Psoas muscle (tissue), 8 donors: Measurements from ENCODE around the gene CUL7. TPM values are rescaled to one million over a fixed set of nuclear protein-coding genes. Genes with fewer than 3 reads are reported as not detected.

Source experiments
- ATAC-seq, 4 donors: fragments of 200-7000 bp; cut with Tn5 transposase; one replicate each; pipeline ENCODE4 v1.9.1; 2020; ENCODE audit warnings: moderate library complexity in 3 of 4, mild to moderate bottlenecking in 2 of 4
- DNase-seq, 2 donors: peaks; one replicate each; pipeline ENCODE4 v3.0.0-alpha.2; 2020
- H3K27ac ChIP-seq: fragments of 200-600 bp; one replicate; pipeline ENCODE4 v1.8.0; 2022
- H3K27me3 ChIP-seq, 3 donors: fragments of 200-600 bp in 1 of 3; one replicate each; pipeline versions ENCODE4 v1.6.1 to v1.8.0; 2013 to 2022; ENCODE audit warnings: low read length in 2 of 3, mild to moderate bottlenecking in 2 of 3, moderate library complexity in 1 of 3; ENCODE audit not compliant: insufficient read depth in 3 of 3
- H3K36me3 ChIP-seq, 2 donors: fragments of 200-600 bp in 1 of 2; one replicate each; pipeline versions ENCODE4 v1.6.1 to v1.8.0; 2013 to 2022; ENCODE audit warnings: low read depth in 1 of 2, mild to moderate bottlenecking in 1 of 2, moderate library complexity in 1 of 2; ENCODE audit not compliant: insufficient read depth in 1 of 2
- H3K4me1 ChIP-seq: fragments of 200-600 bp; one replicate; pipeline ENCODE4 v1.8.0; 2022
- H3K4me3 ChIP-seq: fragments of 200-600 bp; one replicate; pipeline ENCODE4 v1.8.0; 2022; ENCODE audit warnings: mild to moderate bottlenecking
- H3K9me3 ChIP-seq: fragments of 200-600 bp; one replicate; pipeline ENCODE4 v1.8.0; 2022
- WGBS, 3 donors: extraction: QIAGEN DNeasy Blood & Tissue Kit; methylation state at CpG; one replicate each; pipeline versions ENCODE4 v1.1.6 to v1.1.7; 2013; 5-methylcytosine and 5-hydroxymethylcytosine counted together
- intact Hi-C, 2 donors: fragments of 100-400 bp; cut with DNase I; formaldehyde crosslinking; loops; one replicate each; pipeline versions ENCODE4 v1.11.0 to v1.14.2; 2022
- polyA plus RNA-seq, 3 donors: library from polyadenylated mRNA; stranded (reverse); fragments of 200-250 nt; gene quantifications; one replicate each; pipeline ENCODE4 v1.2.3, GENCODE V29; 2013
- total RNA-seq, 4 donors: library from RNA; stranded (reverse); fragmentation: NEBNext Ultra II Directional in 2 of 4; extraction: Animal tissue kit (Norgen Biotek cat#: 25700) in 2 of 4; gene quantifications; one replicate each; pipeline versions ENCODE4 v1.2.1 to v1.2.4, GENCODE V29; 2021 to 2023
- TF ChIP-seq, protein P1 (sequence below): fragments of 200-600 bp; IDR thresholded peaks from one replicate; pipeline ENCODE4 v1.8.0; 2022; ENCODE audit warnings: antibody characterized with exemption
- donor health status: healthy with polysubstance abuse.
- donor health status: DM: no; HTN: no; CAD: no; lungs with moderate emphysema.
- donor health status: Bipolar disorder and iron deficiency.
- donor health status: healthy.
- donor health status: DM: yes; HTN: yes; CAD: no.
- donor health status: DM: no; HTN: no; CAD: no.
- donor health status: DM: no; HTN: no; CAD: no.
- donor health status: DM: yes; HTN: yes; CAD: no.

CUL7 gene
- total and polyA plus RNA-seq, 7 donors: 6.0 to 23.4 (median 11.5) TPM

DNA sequence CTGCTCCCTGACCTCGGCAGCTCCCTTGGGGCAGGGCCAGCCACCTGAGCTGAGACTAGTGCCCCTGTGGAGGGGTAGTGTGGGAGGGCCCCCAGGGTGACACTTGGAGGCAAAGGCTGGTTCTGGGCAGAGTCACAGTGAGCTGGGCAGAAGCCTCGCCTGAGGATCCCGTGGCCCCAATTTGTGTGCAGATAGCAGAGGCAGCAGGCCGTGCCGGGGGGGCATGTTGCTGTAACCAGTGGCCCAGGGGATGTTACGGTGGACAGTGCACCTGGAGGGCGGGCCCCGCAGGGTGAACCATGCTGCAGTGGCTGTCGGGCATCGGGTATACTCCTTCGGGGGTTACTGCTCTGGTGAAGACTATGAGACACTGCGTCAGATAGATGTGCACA is 36.7 kb downstream of the CUL7 start:
- TF ChIP-seq, protein P1, sequence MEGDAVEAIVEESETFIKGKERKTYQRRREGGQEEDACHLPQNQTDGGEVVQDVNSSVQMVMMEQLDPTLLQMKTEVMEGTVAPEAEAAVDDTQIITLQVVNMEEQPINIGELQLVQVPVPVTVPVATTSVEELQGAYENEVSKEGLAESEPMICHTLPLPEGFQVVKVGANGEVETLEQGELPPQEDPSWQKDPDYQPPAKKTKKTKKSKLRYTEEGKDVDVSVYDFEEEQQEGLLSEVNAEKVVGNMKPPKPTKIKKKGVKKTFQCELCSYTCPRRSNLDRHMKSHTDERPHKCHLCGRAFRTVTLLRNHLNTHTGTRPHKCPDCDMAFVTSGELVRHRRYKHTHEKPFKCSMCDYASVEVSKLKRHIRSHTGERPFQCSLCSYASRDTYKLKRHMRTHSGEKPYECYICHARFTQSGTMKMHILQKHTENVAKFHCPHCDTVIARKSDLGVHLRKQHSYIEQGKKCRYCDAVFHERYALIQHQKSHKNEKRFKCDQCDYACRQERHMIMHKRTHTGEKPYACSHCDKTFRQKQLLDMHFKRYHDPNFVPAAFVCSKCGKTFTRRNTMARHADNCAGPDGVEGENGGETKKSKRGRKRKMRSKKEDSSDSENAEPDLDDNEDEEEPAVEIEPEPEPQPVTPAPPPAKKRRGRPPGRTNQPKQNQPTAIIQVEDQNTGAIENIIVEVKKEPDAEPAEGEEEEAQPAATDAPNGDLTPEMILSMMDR: no peak
- peak overlapping the region; percentile 77 for H3K4me3 ChIP-seq
- WGBS, 3 donors: 30 to 46% (median 37%) methylated on average over 12 of the region's 12 CpGs
- no peaks in the 10 kb centered on the region for H3K9me3 ChIP-seq
- intact Hi-C loops: loop anchor here (2.0 to 5.0 kb wide), 2 partner anchors 35 to 36 kb away; partner anchors contain the start of gene CUL7 (in 2 of the 2)
- H3K27me3 ChIP-seq: no peaks in the 10 kb centered on the region
- H3K4me1 ChIP-seq: peaks cover 74% of the 10 kb centered on the region
- ATAC-seq (peak in 2 of 4 donors; percentile 3 to 9), DNase-seq (peak; percentile 33 to 62)
- H3K27ac ChIP-seq: peak overlapping the region; percentile 87
- H3K36me3 ChIP-seq: peaks cover 0 to 36% of the 10 kb centered on the region in 2 donors

DNA sequence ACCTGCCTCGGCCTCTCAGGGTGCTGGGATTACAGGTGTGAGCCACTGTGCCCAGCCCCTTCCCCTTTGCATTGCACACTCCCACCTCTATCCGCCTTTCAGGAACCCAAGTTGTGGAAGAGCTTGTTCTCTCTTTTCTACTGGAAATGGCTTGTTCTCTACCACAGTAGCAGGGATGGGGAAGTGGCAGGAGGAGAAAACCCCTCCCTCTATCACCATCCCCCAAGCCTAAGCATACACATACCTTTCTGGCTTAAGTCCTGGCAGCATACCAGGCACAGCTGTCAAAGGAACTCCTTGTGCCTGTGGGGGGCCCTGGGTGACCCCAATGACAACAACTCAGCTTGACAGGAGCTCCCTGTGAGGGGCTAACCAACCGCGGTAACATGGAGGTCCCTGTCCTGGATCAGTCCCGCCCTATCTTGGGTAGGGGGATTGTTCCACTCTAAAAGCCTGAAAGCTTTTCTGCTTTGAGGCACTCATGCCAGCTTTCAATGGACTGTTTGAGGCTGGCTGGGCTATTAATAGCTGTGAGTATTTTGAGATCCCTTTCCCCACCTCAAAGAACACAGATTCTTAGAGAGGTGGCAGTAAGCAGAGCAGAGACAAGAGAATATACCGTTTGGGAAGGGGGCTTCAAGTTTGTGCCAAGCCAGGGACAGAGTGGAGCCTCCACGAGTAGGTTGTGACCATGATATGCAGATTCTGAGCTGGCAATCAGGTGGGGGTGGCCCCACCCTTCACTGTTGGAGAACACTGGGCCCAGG is 37.3 kb downstream of the CUL7 start:
- Histone ChIP-seq H3K36me3 (peaks cover under 1 to 42% of the 10 kb centered on the region in 2 donors), H3K27ac (peak overlapping the region; percentile 87), H3K27me3 (no peaks in the 10 kb centered on the region), H3K4me1 (peaks cover 74% of the 10 kb centered on the region), H3K9me3 (no peaks in the 10 kb centered on the region), H3K4me3 (peak overlapping the region; percentile 77)
- ATAC-seq (peak; percentile 15 to 61 (median 40)), DNase-seq (peak in 1 of 2 donors; percentile 69)
- TF ChIP-seq, protein P1: no peak
- intact Hi-C loops: loop anchor here (2.0 to 5.0 kb wide), 2 partner anchors 36 kb away; partner anchors contain the start of gene CUL7 (in 2 of the 2)
- 24 to 46% (median 33%) methylated on average over 7 of the region's 7 CpGs for WGBS, 3 donors

DNA sequence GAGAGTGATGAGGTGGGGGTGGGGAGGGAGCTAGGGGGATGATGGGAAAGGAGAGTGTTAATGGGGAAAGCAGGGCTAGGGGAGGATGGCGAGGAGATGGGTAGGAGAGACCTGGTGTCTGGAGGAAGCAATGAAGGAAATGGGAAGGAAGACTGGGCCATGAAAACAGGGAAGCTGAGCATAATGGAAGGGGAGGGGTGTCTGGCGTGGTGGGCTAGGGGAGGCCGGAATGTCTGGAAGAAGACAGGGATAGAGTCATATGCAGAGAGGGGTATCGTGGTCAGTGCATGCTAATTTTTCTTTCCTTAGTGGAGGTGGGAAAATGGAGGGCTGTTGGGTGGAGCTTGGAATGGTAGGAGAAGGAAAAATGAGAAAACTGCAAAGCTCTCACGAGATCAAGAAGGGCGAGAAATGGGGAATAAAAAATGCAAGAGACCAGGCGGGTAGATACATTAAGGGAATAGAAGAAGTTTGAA is 39.2 kb downstream of the CUL7 start:
- H3K36me3 ChIP-seq: peaks cover 4 to 50% of the 10 kb centered on the region in 2 donors
- 0 to 1% (median 1%) methylated on average over 7 of the region's 7 CpGs for WGBS, 3 donors
- peak overlapping the region; percentile 87 for H3K27ac ChIP-seq
- intact Hi-C loops: no loop called here
- TF ChIP-seq, protein P1: no peak
- ATAC-seq (no peak), DNase-seq (no peak)
- no peaks in the 10 kb centered on the region for H3K27me3 ChIP-seq
- H3K9me3 ChIP-seq: no peaks in the 10 kb centered on the region
- H3K4me3 ChIP-seq: peak overlapping the region; percentile 77
- peaks cover 57% of the 10 kb centered on the region for H3K4me1 ChIP-seq

DNA sequence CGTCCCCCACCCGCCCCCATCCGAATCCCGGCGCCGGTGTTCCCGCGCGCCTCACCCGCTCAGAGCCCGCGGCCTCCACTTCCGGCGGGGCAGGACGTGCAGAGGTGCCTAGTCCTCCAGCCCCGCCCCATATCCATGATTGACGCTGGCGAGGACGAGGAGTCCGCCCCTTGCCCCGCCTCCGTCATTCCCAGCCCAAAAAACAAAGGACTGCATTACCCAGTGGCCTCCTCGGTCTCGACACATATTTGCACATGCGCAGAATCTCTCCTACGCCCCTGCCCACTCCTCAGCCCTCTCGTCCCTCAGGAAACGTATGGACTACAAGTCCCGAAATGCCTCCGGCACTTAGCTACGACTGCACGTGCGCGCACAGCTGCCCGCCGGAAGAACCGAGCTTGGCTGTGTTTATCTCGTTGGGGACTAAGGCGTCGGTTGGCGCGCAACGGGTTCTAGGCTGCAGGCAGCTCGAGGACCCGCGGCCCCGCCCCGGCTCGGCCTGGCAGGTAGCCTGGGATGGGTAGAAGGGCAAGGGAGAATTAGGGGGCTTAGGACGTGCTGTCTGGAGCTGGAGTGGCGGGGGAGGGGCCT is 39.7 kb downstream of the CUL7 start, which contains the start of the genes KLHDC3 and MEA1:
Gene KLHDC3 (plus strand): TSS at position 407 of the 591 bp plus-strand sequence. CDS start 2,944 bp downstream, outside the sequence.
Gene MEA1 (minus strand): TSS at position 104 of the 591 bp plus-strand sequence. CDS start 133 bp downstream, outside the sequence.
- H3K27me3 ChIP-seq: no peaks in the 10 kb centered on the region
- peaks cover 4 to 51% of the 10 kb centered on the region in 2 donors for H3K36me3 ChIP-seq

More for the DNA sequence above, 39.7 kb downstream of the CUL7 start, which contains the start of the genes KLHDC3 and MEA1:
- ATAC-seq: peak; percentile 91 to 97 (median 94)
- WGBS, 3 donors: 0% methylated on average over 49 to 51 of the region's 51 CpGs
- peaks cover 51% of the 10 kb centered on the region for H3K4me1 ChIP-seq
- H3K4me3 ChIP-seq: peak within 1 kb of the TSS; percentile 77
- intact Hi-C loops: loop anchor here in 1 of 2 donors (2.0 kb wide), 1 partner anchor 47 kb away; no protein-coding TSS in a partner anchor
- H3K9me3 ChIP-seq: no peaks in the 10 kb centered on the region
- TF ChIP-seq, protein P1: no peak
- DNase-seq: peak; percentile 99
- peak within 1 kb of the TSS; percentile 87 for H3K27ac ChIP-seq
